Measurements from ENCODE around the gene NEK8.
"Not testable (repeated sequence)": the region's sequence is repeated elsewhere in the genome, so short reads cannot be mapped to it uniquely, and the experiment has no call there.

NEK8 gene

GRCh38 chr17:28716740-28717577, 11.6 kb upstream of the NEK8 start:
- Histone ChIP-seq H3K27me3 (ENCODE audit: low read depth) (no peaks in the 10 kb centered on the region), H3K36me3 (replicated peaks) (peaks cover 21% of the 10 kb centered on the region), H3K4me3 (no peak overlapping the region), H3K4me1 (peaks cover 20% of the 10 kb centered on the region), H3K9me3 (no peaks in the 10 kb centered on the region)
- in situ Hi-C loops (cut with MboI; ENCODE audit: low sequenced_read_pairs) = no loop called here
- no peak for DNase-seq (ENCODE audit: low spot score in 2 of 2)

GRCh38 chr17:28717578-28718332, 10.8 kb upstream of the NEK8 start, which contains the start of gene RAB34:
RAB34 (minus strand) TSS chr17:28717868; CDS start chr17:28717266, 602 bp downstream.
- Histone ChIP-seq H3K27me3 (ENCODE audit: low read depth) (no peaks in the 10 kb centered on the region), H3K4me3 (no peak within 1 kb of the TSS), H3K4me1 (peaks cover 19% of the 10 kb centered on the region), H3K36me3 (replicated peaks) (peaks cover 29% of the 10 kb centered on the region), H3K9me3 (no peaks in the 10 kb centered on the region)
- in situ Hi-C loops (cut with MboI; ENCODE audit: low sequenced_read_pairs) = no loop called here
- DNase-seq (ENCODE audit: low spot score in 2 of 2) = no peak

DNA sequence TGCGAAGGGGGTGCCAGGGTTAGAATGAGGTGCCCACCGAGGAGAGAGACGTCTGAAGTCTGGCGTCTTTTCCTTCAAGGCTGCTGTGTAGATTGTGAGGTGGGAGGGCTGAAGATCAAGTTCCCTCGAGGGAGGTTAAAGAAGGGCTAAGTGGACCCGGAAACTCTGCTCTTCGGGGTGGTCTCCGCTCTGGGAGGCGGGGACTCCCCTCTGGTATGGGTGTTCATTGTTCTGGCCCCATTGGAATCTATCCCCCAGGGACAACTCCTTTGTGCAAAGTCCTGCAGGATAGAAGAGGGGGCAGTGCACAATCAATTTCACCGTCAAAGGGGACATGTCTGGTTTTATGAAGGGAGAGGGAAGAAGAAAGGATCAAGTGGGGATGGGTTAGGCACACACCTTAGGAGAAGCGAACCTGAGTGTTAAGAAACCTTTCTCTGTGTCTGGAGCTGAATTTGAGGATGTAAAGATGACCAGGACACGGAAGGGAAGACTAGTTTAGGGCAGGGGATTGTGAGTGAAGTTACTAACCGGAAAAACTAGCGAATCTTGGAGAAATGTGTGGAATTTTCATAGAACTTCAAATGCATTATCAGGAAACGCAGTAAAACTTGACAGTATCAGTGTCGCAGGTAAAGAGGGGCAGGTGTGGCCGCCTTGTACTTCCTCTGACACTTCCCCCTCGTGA, 10.1 kb upstream of the NEK8 start:
- H3K9me3 ChIP-seq = no peaks in the 10 kb centered on the region
- H3K36me3 ChIP-seq (replicated peaks) = peaks cover 36% of the 10 kb centered on the region
- in situ Hi-C loops (cut with MboI; ENCODE audit: low sequenced_read_pairs) = no loop called here
- no peaks in the 10 kb centered on the region for H3K27me3 ChIP-seq (ENCODE audit: low read depth)
- peaks cover 24% of the 10 kb centered on the region for H3K4me1 ChIP-seq
- peak; percentile 38 to 67 for DNase-seq (ENCODE audit: low spot score in 2 of 2)
- peak overlapping the region; percentile 100 for H3K4me3 ChIP-seq

DNA sequence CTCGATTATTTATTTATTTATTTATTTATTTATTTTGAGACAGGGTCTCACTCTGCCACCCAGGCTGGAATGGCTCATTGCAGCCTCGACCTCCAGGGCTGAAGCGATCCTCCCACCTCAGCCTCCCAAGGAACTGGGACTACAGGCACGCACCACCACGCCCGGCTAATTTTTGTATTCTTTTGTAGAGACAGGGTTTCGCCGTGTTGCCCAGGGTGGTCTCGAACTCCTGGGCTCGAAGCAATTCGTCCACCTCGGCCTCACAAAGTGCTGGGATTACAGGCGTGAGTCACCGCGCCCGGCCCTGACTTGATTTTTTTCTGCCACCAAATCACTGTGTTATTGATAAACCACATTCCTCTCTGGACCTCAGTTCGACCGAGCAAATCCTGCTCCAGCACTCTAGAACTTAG, 9.6 kb upstream of the NEK8 start:
- H3K36me3 ChIP-seq (replicated peaks) = peaks cover 42% of the 10 kb centered on the region
- in situ Hi-C loops (cut with MboI; ENCODE audit: low sequenced_read_pairs) = no loop called here
- peak overlapping the region; percentile 100 for H3K4me3 ChIP-seq
- peaks cover 28% of the 10 kb centered on the region for H3K4me1 ChIP-seq
- no peak for DNase-seq (ENCODE audit: low spot score in 2 of 2)
- no peaks in the 10 kb centered on the region for H3K27me3 ChIP-seq (ENCODE audit: low read depth)
- H3K9me3 ChIP-seq = no peaks in the 10 kb centered on the region

DNA sequence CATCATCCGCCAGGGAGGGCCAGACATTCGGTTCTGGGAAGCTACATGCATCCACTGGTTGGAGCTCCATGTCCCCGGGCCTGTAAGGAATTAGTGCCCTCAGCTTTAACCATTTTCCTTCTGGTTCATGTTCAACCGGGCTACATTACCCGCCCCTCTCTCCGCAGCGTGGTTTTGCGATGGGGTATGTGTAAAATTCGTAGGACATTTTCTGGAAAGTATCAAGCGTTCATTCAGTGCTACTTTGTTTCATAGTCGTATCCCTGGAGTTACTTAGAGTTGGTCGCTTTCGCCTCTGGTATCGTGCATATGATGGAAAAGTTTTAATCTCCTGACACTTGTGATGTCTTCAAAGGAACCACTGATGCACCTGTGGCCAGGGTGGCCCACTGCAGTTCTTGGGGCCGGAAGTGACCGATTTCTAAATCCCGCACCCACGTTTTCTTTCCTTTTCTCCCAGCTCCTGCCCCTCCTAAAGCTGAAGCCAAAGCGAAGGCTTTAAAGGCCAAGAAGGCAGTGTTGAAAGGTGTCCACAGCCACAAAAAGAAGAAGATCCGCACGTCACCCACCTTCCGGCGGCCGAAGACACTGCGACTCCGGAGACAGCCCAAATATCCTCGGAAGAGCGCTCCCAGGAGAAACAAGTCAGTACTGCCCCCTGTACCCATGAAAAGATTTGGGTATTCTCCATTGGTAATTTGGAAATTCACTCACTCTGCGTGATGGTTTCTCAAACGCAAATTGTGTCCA, 8.2 kb upstream of the NEK8 start:
- peak overlapping the region; percentile 100 for H3K4me3 ChIP-seq
- no peaks in the 10 kb centered on the region for H3K9me3 ChIP-seq
- peaks cover 36% of the 10 kb centered on the region for H3K4me1 ChIP-seq
- peaks cover 56% of the 10 kb centered on the region for H3K36me3 ChIP-seq (replicated peaks)
- no peak for DNase-seq (ENCODE audit: low spot score in 2 of 2)
- no peaks in the 10 kb centered on the region for H3K27me3 ChIP-seq (ENCODE audit: low read depth)
- in situ Hi-C loops (cut with MboI; ENCODE audit: low sequenced_read_pairs) = no loop called here

- Histone ChIP-seq H3K4me1 (peaks cover 37% of the 10 kb centered on the region), H3K36me3 (replicated peaks) (peaks cover 56% of the 10 kb centered on the region), H3K4me3 (peak overlapping the region; percentile 100)
- DNase-seq (ENCODE audit: low spot score in 2 of 2); H3K27me3 ChIP-seq (ENCODE audit: low read depth); in situ Hi-C loops (cut with MboI; ENCODE audit: low sequenced_read_pairs); H3K9me3 ChIP-seq: not testable (repeated sequence)
These were observed 7.6 kb upstream of the NEK8 start for GRCh38 chr17:28720997-28721329.

DNA sequence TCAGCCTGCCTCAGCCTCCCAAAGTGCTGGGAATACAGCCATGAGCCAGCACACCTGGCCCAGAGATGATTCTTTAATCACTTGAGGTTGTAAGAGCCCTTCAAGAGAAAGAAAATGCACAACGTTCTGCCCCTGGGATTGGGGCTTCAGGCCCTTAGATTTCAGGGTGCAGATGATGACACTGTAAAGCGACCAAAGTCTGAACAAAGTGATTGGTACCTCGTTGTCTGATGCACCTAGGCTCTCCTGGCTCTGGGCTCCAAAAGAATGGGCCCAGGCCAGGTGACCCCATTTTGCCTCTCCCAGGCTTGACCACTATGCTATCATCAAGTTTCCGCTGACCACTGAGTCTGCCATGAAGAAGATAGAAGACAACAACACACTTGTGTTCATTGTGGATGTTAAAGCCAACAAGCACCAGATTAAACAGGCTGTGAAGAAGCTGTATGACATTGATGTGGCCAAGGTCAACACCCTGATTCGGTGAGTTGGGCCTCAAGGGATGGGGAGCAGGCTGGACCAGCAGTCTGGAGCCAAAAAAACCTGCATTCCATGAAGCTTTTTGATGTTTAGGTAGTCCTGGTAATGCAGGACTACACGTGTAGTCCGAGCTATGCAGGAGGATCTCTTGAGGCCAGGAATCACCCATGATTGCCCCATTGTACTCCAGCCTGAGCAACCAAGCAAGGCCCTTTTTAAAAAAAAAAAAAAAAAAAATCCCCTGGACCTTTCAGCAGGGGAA, 6.0 kb upstream of the NEK8 start:
- in situ Hi-C loops (cut with MboI; ENCODE audit: low sequenced_read_pairs) = no loop called here
- H3K9me3 ChIP-seq = no peaks in the 10 kb centered on the region
- peaks cover 42% of the 10 kb centered on the region for H3K4me1 ChIP-seq
- peaks cover 56% of the 10 kb centered on the region for H3K36me3 ChIP-seq (replicated peaks)
- no peaks in the 10 kb centered on the region for H3K27me3 ChIP-seq (ENCODE audit: low read depth)
- no peak for DNase-seq (ENCODE audit: low spot score in 2 of 2)
- H3K4me3 ChIP-seq = peak overlapping the region; percentile 100

- no peak overlapping the region for H3K4me3 ChIP-seq
- no peaks in the 10 kb centered on the region for H3K9me3 ChIP-seq
- in situ Hi-C loops (cut with MboI; ENCODE audit: low sequenced_read_pairs) = no loop called here
- H3K36me3 ChIP-seq (replicated peaks) = peaks cover 56% of the 10 kb centered on the region
- H3K27me3 ChIP-seq (ENCODE audit: low read depth) = no peaks in the 10 kb centered on the region
- peak; percentile 19 to 43 for DNase-seq (ENCODE audit: low spot score in 2 of 2)
- H3K4me1 ChIP-seq = peaks cover 45% of the 10 kb centered on the region
These were observed 5.3 kb upstream of the NEK8 start for GRCh38 chr17:28723159-28723835.

GRCh38 chr17:28723836-28724499, 4.6 kb upstream of the NEK8 start:
- H3K9me3 ChIP-seq; H3K27me3 ChIP-seq (ENCODE audit: low read depth); in situ Hi-C loops (cut with MboI; ENCODE audit: low sequenced_read_pairs); H3K4me3 ChIP-seq; DNase-seq (ENCODE audit: low spot score in 2 of 2): not testable (repeated sequence)
- peaks cover 56% of the 10 kb centered on the region for H3K36me3 ChIP-seq (replicated peaks)
- peaks cover 40% of the 10 kb centered on the region for H3K4me1 ChIP-seq

- Histone ChIP-seq H3K27me3 (ENCODE audit: low read depth) (no peaks in the 10 kb centered on the region), H3K36me3 (replicated peaks) (peaks cover 56% of the 10 kb centered on the region), H3K4me1 (peaks cover 37% of the 10 kb centered on the region), H3K4me3 (peak overlapping the region; percentile 56), H3K9me3 (no peaks in the 10 kb centered on the region)
- in situ Hi-C loops (cut with MboI; ENCODE audit: low sequenced_read_pairs) = no loop called here
- peak in 1 of 2 experiments; percentile 47 for DNase-seq (ENCODE audit: low spot score in 2 of 2)
These were observed 4.0 kb upstream of the NEK8 start for GRCh38 chr17:28724500-28725165.

- Histone ChIP-seq H3K4me1 (peaks cover 37% of the 10 kb centered on the region), H3K36me3 (replicated peaks) (peaks cover 52% of the 10 kb centered on the region), H3K27me3 (ENCODE audit: low read depth) (no peaks in the 10 kb centered on the region), H3K4me3 (peak overlapping the region; percentile 56), H3K9me3 (no peaks in the 10 kb centered on the region)
- in situ Hi-C loops (cut with MboI; ENCODE audit: low sequenced_read_pairs) = no loop called here
- peak in 1 of 2 experiments; percentile 53 for DNase-seq (ENCODE audit: low spot score in 2 of 2)
These were observed 3.4 kb upstream of the NEK8 start for GRCh38 chr17:28725166-28725659.
